Pulmonary artery endothelial cell (primary cell): ENCODE data around the gene OLIG3. TPM values are rescaled to one million over a fixed set of nuclear protein-coding genes. Genes with fewer than 3 reads are reported as not detected.

ENCODE experiments used
- DNase-seq: peaks from one replicate; pipeline ENCODE4 v3.0.0-alpha.2; 2011; ENCODE audit warnings: low read depth, low spot score
- total RNA-seq: library from RNA; depleted of rRNA; stranded (reverse); fragments of >200 nt; gene quantifications from 2 replicates; pipeline ENCODE4 v1.2.3, GENCODE V29; 2014

OLIG3 gene
- total RNA-seq, 1 donor from 2014 or later = not detected

DNA sequence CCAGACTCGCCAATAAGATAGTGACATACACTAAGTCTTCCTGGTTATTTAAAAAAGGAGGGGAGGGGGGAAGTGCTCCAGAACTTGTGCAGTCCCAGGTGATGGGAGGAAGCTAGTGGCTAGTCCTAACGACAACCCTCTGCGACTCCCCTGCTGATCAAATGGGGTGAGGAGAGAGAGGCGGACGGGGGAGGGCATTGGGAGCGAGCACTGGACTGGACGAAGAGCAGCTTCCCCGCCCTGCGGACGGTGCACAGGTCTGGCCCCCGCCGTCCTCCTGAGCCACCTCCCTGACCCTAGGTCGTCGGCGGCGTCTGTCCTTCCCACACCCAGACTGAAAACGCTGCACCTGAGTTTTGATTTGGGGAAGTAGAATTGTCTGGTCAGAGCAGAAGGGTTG is 2.2 kb upstream of the OLIG3 start:
- no peak for DNase-seq

- no peak for DNase-seq
These were observed 1.6 kb upstream of the OLIG3 start for GRCh38 chr6:137495703-137496336.

GRCh38 chr6:137494988-137495702 is 951 bp upstream of the OLIG3 start:
- DNase-seq = no peak

GRCh38 chr6:137493218-137494038 is 766 bp downstream of the OLIG3 start:
- no peak for DNase-seq

- no peak for DNase-seq
These were observed 1.6 kb downstream of the OLIG3 start for GRCh38 chr6:137492289-137493217.

DNA sequence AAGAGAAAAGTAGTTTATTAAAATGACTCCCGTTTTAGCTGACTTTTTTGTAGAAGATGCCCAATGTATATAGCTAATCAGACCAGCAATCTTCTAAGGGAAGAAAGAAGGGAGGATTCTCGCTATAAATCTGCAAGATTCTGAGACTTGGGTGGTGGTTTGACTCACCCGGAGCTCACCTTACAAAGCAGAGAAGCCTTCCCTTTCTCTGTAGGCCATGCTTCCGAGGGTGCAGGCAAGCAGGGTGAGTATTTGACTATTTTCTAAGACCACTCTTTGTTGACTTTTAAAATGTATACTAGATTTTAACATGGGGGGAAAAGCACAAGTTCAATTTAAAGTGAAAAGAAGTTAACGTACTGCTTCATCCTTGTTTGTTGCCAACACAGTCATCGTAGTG is 2.7 kb downstream of the OLIG3 start:
- DNase-seq = no peak

GRCh38 chr6:137490961-137491360 is 3.2 kb downstream of the OLIG3 start:
- DNase-seq = no peak

- DNase-seq = no peak
These were observed 3.9 kb downstream of the OLIG3 start for GRCh38 chr6:137490006-137490905.

GRCh38 chr6:137489046-137490005 is 4.9 kb downstream of the OLIG3 start:
- DNase-seq = no peak

DNA sequence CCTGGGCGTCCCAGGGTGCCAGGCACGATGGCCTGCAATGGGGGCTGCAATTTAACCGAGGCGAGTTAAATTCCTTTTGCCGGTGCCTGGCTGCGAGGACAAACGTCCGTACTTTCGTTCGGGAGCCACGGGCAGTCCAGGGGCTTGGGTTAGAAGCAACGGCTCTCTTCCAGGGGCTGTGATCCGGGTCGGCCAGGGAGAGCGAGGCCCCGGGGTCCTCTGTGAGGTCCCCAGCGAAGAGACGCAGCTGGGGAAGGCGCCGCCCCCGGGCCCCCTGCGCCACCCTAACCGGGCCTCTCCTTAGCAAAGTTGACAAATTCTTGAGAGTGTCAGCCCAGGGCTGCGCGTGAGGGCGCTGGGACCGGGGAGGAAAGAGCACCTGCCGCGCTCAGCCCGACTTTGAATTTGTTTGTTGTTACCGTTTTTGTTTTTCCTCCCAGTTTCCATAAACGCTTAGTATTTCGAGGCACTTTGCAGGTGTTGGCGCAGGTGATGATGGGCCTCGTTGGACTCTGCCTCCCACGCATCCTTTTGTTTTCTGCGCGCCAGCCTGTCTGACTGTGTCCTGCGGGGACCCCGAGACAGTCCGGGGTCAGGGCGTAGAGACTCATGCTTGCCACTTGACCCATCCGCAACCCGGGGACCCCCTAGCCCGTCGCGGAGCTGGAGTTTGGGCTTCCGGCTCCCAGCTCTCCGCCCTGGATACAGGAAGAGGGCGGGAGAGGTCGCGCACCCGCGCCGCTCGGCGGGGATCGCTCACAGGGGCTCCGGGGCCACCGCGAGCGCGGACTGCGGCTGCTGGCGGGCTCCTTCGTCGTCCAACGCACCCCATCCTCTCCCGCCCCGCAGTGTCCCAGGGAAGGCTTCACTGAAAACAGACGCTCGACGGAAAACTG is 5.8 kb downstream of the OLIG3 start:
- DNase-seq = no peak

DNA sequence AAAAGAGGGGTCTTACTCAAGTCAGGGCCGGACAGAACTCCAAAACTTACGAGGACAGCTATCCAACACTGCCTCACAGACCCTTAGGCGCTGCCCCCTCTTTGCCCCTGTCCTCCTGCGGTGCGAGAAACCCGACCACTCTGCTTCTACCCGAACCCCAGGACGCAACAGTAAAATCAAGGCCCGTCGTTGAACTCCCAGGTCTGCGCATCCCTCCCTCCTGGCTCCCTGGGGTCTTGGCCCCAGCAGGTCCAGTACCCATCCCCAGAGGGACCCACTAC is 6.4 kb downstream of the OLIG3 start:
- DNase-seq = no peak

- no peak for DNase-seq
These were observed 6.9 kb downstream of the OLIG3 start for GRCh38 chr6:137487181-137487868.

GRCh38 chr6:137486416-137486815 is 7.8 kb downstream of the OLIG3 start:
- DNase-seq = no peak

DNA sequence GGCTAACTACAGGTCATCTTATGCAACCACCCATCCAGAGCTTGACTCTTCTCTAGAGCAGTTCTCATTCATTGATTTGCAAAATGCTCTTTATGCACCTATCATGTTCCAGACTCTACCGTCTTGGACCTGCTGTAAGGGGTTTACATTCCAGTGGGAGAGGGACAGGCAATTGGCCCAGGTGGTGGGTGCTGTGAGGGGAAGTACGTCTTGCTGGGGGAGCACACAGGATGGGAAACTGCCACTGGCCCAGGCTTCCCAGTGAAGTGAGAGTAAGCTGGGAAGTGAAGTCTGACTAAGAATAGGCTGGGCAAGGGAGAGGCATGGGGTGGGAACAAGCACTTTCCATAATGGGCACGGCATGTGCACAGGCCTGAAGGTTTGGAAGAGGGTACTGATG is 13.8 kb downstream of the OLIG3 start:
- DNase-seq = no peak

- DNase-seq = no peak
These were observed 19.1 kb downstream of the OLIG3 start for GRCh38 chr6:137475103-137475502.

DNA sequence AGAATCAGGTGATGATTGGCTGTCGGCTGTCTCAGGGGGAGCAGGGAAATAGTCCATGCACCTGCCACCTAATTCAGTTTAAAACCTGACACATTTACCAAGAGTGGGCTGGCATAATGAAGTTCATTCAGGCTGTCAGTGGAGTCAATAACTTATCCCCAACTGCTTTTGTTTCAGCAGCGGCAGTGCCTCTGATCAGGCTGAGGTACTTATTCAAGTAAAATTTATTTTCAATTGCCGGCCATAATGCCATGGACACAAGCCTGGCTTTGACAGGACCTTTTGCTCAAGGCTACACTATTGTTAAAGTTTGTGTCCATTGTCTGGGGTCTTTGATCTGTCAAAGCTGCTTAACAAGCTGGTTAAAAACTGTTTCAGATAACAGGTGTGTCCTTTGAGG is 20.6 kb downstream of the OLIG3 start:
- DNase-seq = no peak

DNA sequence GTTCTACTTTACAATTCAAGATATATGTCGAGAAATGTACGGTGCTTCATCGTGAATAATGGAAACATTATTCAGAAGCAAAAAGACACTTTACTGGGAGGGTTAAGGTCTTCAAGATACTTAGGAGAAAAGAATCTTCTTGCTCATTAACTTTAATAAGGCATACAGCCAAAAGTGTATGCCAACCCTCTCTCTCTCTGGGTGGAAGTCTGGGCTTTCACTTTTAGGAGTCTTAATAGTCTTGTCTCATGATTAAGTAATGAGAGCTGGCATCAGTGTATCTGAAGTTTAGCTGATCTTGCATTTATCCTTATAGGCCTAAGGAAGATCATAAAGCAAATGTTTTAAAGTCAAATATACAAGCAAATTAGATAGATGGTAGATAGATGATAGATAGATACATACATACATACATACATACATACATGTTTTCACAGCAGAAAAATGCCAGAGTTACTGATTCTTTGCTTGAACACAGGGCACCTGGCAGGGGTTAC is 21.5 kb downstream of the OLIG3 start:
- DNase-seq = no peak

DNA sequence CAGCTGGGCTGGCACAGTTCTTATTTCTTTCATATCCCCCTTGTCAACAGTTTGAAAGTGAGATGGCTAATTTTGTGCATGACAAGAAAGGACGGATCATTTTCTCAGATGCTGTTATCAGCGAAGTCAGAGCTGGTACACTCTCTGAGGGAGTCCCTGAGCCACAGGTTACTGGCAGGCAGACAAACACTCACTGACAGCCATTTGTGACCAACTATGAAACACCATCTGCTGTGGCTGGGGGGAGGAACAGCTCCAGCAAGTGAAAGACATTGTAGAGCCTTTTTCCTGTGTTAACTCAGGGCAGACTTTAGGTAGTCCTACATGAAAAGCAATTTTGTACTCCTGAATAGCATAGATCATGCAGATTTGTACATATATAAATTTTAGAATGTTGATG is 22.2 kb downstream of the OLIG3 start:
- DNase-seq = no peak
